GM13976 (cell line): ENCODE results near the gene FOXP3.

ENCODE experiments used
- DNase-seq: peaks from one replicate; pipeline ENCODE4 v3.0.0; 2012; ENCODE audit warnings: low spot score
- in situ Hi-C: fragments of 300-500 bp; cut with MboI; formaldehyde crosslinking; loops from one replicate; pipeline ENCODE4 v1.12.0; 2022; ENCODE audit warnings: low sequenced_read_pairs, mixed read lengths, inconsistent platforms; ENCODE audit not compliant: unreplicated experiment
- TF ChIP-seq, protein P1 (sequence below): IDR thresholded peaks from 2 replicates; pipeline ENCODE4 v1.5.1; 2012; ENCODE audit warnings: borderline replicate concordance, mild to moderate bottlenecking; ENCODE audit not compliant: insufficient read depth; ENCODE audit errors: extremely low read depth, missing control alignments, control extremely low read depth

FOXP3 gene

GRCh38 chrX:49212209-49212608 lies 52.3 kb downstream of the FOXP3 start:
- in situ Hi-C loops = no loop called here
- DNase-seq = no peak
- TF ChIP-seq, protein P1, sequence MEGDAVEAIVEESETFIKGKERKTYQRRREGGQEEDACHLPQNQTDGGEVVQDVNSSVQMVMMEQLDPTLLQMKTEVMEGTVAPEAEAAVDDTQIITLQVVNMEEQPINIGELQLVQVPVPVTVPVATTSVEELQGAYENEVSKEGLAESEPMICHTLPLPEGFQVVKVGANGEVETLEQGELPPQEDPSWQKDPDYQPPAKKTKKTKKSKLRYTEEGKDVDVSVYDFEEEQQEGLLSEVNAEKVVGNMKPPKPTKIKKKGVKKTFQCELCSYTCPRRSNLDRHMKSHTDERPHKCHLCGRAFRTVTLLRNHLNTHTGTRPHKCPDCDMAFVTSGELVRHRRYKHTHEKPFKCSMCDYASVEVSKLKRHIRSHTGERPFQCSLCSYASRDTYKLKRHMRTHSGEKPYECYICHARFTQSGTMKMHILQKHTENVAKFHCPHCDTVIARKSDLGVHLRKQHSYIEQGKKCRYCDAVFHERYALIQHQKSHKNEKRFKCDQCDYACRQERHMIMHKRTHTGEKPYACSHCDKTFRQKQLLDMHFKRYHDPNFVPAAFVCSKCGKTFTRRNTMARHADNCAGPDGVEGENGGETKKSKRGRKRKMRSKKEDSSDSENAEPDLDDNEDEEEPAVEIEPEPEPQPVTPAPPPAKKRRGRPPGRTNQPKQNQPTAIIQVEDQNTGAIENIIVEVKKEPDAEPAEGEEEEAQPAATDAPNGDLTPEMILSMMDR = no peak

DNA sequence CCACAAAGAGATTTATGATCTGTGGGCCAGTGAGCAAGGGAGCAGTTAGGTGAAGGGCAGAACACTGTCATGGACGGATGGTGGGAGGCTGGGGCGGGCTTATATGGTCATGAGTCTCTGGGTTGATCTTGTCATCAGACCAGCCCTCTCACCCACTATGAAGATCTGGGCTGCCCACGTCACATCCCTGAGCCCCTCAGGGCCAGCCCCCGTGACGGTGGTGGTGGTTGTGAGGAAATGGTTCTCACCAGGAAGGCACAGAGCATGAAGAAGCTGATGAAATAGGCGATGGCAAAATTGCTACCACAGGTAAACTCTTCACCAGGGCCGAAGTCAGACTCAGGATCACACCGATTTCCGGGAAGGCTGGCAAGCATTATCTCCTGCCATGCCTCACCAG lies 53.4 kb downstream of the FOXP3 start:
- in situ Hi-C loops = no loop called here
- TF ChIP-seq, protein P1 = no peak
- DNase-seq = no peak

- TF ChIP-seq, protein P1 = no peak
- no peak for DNase-seq
- in situ Hi-C loops = no loop called here
Observed at GRCh38 chrX:49210406-49210805, 54.1 kb downstream of the FOXP3 start.

- in situ Hi-C loops = no loop called here
Observed at GRCh38 chrX:49209434-49210251, 54.9 kb downstream of the FOXP3 start.

DNA sequence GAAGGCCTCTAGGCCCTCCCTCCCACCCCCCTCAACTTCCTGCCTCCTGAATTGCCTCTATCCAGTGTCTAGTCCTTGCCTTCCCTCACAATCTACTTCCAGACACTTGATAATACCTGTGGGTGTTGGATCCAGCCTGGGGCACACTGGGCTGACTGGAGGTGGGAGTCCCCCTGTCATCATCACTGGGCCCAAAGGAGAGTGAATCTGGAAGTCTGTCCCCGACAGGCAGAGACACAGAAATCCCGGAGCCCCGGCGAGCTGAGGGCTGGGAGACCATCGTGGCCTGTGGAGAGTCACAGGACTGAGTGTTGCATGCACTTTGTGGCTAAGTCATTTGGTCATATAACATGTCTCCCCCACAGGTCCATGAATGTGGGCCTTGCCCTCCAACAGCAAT lies 56.1 kb downstream of the FOXP3 start:
- in situ Hi-C loops = no loop called here
- TF ChIP-seq, protein P1 = no peak
- DNase-seq = no peak

More at GRCh38 chrX:49209434-49210251, 54.9 kb downstream of the FOXP3 start:
- TF ChIP-seq, protein P1 = no peak
- no peak for DNase-seq

DNA sequence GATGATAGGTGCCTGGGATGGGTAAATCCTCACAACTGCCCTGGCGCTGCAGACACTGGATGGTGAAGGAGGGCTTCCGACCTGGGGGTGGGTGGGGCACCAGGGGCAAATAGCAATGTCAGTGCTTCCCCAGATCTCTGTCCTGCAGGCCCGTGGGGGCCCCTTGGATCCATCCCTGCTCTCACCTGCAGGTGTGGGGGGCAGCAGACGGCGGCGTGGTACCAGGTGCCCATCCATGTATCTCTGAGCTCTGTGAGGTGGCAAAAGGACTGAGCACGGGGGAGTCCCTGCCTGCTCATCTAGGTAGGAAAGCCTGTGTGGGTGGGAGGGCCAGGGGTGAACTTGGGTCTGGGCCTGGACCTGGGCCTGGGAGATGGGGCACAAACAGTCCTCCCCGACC lies 58.0 kb downstream of the FOXP3 start:
- DNase-seq = no peak
- TF ChIP-seq, protein P1 = no peak
- in situ Hi-C loops = no loop called here

DNA sequence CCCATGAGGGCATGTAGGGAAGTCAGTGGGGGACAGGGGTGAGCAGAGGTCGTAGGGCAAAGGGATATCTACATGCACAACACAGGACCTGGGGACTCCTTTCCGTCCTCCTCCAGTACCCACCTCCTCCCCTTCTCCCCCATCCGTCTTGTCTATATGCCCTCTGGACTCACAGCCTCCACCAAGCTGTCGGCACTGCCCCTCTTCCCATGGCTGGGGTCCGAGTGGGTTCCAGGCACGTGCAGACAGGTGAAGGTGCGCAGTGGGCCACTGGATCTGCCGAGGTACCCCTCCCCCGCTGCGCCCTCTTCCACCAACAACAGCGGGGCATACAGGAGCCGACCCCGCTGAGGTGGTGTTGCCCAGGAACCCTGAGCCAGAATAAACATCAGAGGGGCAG lies 59.1 kb downstream of the FOXP3 start:
- in situ Hi-C loops = no loop called here

More for the DNA sequence above, 59.1 kb downstream of the FOXP3 start:
- TF ChIP-seq, protein P1 = no peak
- no peak for DNase-seq
